Activated naive CD4-positive, alpha-beta T cell treated with anti-CD3 and anti-CD28 coated beads, Interleukin-2, amount 50 U/mL, for 24 hours (primary cell): Measurements from ENCODE around the gene MAP6.
A peak's percentile ranks its signal among the peaks of the same experiment; 100 is the strongest.
"Not testable (repeated sequence)": the region's sequence is repeated elsewhere in the genome, so short reads cannot be mapped to it uniquely, and the experiment has no call there.

Source experiments
- H3K27ac Mint-ChIP-seq: one replicate; pipeline ENCODE4 v1.8.0; 2021; ENCODE audit warnings: mild to moderate bottlenecking, mixed read lengths
- H3K27me3 Mint-ChIP-seq: one replicate; pipeline ENCODE4 v1.8.0; 2021; ENCODE audit warnings: mixed read lengths
- H3K36me3 Mint-ChIP-seq: one replicate; pipeline ENCODE4 v1.8.0; 2021; ENCODE audit warnings: mixed read lengths
- H3K4me1 Mint-ChIP-seq: one replicate; pipeline ENCODE4 v1.8.0; 2021; ENCODE audit warnings: mixed read lengths
- H3K4me3 Mint-ChIP-seq: one replicate; pipeline ENCODE4 v1.8.0; 2021; ENCODE audit warnings: mild to moderate bottlenecking, mixed read lengths
- H3K9me3 Mint-ChIP-seq: one replicate; pipeline ENCODE4 v1.8.0; 2021; ENCODE audit warnings: mixed read lengths

The MAP6 gene

GRCh38 chr11:75668451-75669297 lies at the start of gene MAP6:
TSS of gene MAP6 (minus strand) at chr11:75669038. CDS start at chr11:75668369, 669 bp downstream.
- no peak within 1 kb of the TSS for H3K27ac Mint-ChIP-seq
- H3K27me3 Mint-ChIP-seq: peaks cover 46% of the 10 kb centered on the region
- H3K9me3 Mint-ChIP-seq: peaks cover 8% of the 10 kb centered on the region
- peak within 1 kb of the TSS; percentile 88 for H3K4me3 Mint-ChIP-seq
- peaks cover 10% of the 10 kb centered on the region for H3K4me1 Mint-ChIP-seq
- no peaks in the 10 kb centered on the region for H3K36me3 Mint-ChIP-seq

GRCh38 chr11:75717608-75718418 lies 49.0 kb upstream of the MAP6 start, which contains the start of gene MOGAT2:
TSS of gene MOGAT2 (plus strand) at chr11:75717838. CDS start at chr11:75717889, 51 bp downstream.
- Mint-ChIP-seq H3K27ac (no peak within 1 kb of the TSS), H3K4me1 (no peaks in the 10 kb centered on the region), H3K4me3 (no peak within 1 kb of the TSS), H3K27me3 (no peaks in the 10 kb centered on the region), H3K9me3 (no peaks in the 10 kb centered on the region), H3K36me3 (no peaks in the 10 kb centered on the region)

- no peaks in the 10 kb centered on the region for H3K4me1 Mint-ChIP-seq
- no peak overlapping the region for H3K27ac Mint-ChIP-seq
- no peaks in the 10 kb centered on the region for H3K36me3 Mint-ChIP-seq
- no peak overlapping the region for H3K4me3 Mint-ChIP-seq
- H3K9me3 Mint-ChIP-seq: no peaks in the 10 kb centered on the region
- H3K27me3 Mint-ChIP-seq: no peaks in the 10 kb centered on the region
These were observed 47.8 kb upstream of the MAP6 start for GRCh38 chr11:75716659-75717058.

GRCh38 chr11:75715688-75716087 lies 46.9 kb upstream of the MAP6 start:
- Mint-ChIP-seq H3K27me3 (no peaks in the 10 kb centered on the region), H3K4me3 (no peak overlapping the region), H3K9me3 (no peaks in the 10 kb centered on the region), H3K27ac (no peak overlapping the region), H3K36me3 (no peaks in the 10 kb centered on the region), H3K4me1 (no peaks in the 10 kb centered on the region)

GRCh38 chr11:75714211-75714610 lies 45.4 kb upstream of the MAP6 start:
- no peaks in the 10 kb centered on the region for H3K36me3 Mint-ChIP-seq
- no peak overlapping the region for H3K27ac Mint-ChIP-seq
- H3K4me3 Mint-ChIP-seq: no peak overlapping the region
- no peaks in the 10 kb centered on the region for H3K9me3 Mint-ChIP-seq
- no peaks in the 10 kb centered on the region for H3K27me3 Mint-ChIP-seq
- no peaks in the 10 kb centered on the region for H3K4me1 Mint-ChIP-seq

- Mint-ChIP-seq H3K36me3 (no peaks in the 10 kb centered on the region), H3K9me3 (no peaks in the 10 kb centered on the region), H3K27me3 (no peaks in the 10 kb centered on the region), H3K4me1 (peaks cover 4% of the 10 kb centered on the region), H3K27ac (no peak overlapping the region), H3K4me3 (no peak overlapping the region)
These were observed 37.5 kb upstream of the MAP6 start for GRCh38 chr11:75706260-75706729.

GRCh38 chr11:75705541-75705940 lies 36.7 kb upstream of the MAP6 start:
- no peak overlapping the region for H3K4me3 Mint-ChIP-seq
- no peaks in the 10 kb centered on the region for H3K36me3 Mint-ChIP-seq
- no peaks in the 10 kb centered on the region for H3K9me3 Mint-ChIP-seq
- no peak overlapping the region for H3K27ac Mint-ChIP-seq
- H3K27me3 Mint-ChIP-seq: no peaks in the 10 kb centered on the region
- H3K4me1 Mint-ChIP-seq: peaks cover 4% of the 10 kb centered on the region

- no peak overlapping the region for H3K4me3 Mint-ChIP-seq
- peaks cover 4% of the 10 kb centered on the region for H3K4me1 Mint-ChIP-seq
- no peaks in the 10 kb centered on the region for H3K36me3 Mint-ChIP-seq
- H3K27ac Mint-ChIP-seq: no peak overlapping the region
- peaks cover 6% of the 10 kb centered on the region for H3K27me3 Mint-ChIP-seq
- no peaks in the 10 kb centered on the region for H3K9me3 Mint-ChIP-seq
These were observed 34.9 kb upstream of the MAP6 start for GRCh38 chr11:75703695-75704237.

- Mint-ChIP-seq H3K4me1 (peaks cover 4% of the 10 kb centered on the region), H3K9me3 (no peaks in the 10 kb centered on the region), H3K36me3 (peaks cover 3% of the 10 kb centered on the region), H3K27me3 (peaks cover 21% of the 10 kb centered on the region), H3K27ac (no peak overlapping the region), H3K4me3 (no peak overlapping the region)
These were observed 32.1 kb upstream of the MAP6 start for GRCh38 chr11:75700940-75701339.

DNA sequence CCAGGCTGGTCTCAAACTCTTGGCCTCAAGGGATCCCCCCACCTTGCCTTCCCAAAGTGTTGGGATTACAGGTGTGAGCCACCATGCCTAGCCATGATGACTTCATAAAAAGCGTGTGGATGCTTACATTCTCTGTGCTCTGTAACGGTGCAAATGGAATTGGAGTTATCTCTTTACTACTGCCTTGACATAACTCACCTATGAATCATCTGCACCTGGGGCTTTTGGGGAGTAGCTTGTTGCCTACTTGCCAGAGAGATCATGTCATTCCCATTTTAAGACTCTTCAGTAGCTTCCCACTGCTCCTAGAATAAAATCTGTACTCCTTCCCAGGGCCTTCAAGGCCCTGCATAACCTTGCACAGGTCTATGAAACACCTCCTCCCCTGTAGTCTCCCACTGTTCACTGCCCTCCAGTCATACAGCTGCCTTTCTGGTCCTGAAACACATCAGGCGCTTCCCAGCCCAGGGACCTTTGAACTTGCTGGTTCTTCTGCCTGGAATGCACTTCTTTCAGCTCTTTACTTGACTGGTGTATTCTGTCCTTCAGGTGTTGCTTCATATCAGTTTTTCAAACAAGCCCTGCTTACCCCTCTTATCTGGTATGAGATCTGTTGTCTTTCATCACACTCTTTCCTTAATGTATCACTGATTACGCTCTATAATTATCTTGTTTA lies 29.2 kb upstream of the MAP6 start:
- Mint-ChIP-seq H3K4me1 (no peaks in the 10 kb centered on the region), H3K4me3 (no peak overlapping the region), H3K9me3 (no peaks in the 10 kb centered on the region), H3K27ac (no peak overlapping the region), H3K36me3 (peaks cover 3% of the 10 kb centered on the region), H3K27me3 (peaks cover 30% of the 10 kb centered on the region)

- peaks cover 3% of the 10 kb centered on the region for H3K36me3 Mint-ChIP-seq
- H3K27ac Mint-ChIP-seq: no peak overlapping the region
- peaks cover 23% of the 10 kb centered on the region for H3K27me3 Mint-ChIP-seq
These were observed 23.0 kb upstream of the MAP6 start for GRCh38 chr11:75691804-75692203.

DNA sequence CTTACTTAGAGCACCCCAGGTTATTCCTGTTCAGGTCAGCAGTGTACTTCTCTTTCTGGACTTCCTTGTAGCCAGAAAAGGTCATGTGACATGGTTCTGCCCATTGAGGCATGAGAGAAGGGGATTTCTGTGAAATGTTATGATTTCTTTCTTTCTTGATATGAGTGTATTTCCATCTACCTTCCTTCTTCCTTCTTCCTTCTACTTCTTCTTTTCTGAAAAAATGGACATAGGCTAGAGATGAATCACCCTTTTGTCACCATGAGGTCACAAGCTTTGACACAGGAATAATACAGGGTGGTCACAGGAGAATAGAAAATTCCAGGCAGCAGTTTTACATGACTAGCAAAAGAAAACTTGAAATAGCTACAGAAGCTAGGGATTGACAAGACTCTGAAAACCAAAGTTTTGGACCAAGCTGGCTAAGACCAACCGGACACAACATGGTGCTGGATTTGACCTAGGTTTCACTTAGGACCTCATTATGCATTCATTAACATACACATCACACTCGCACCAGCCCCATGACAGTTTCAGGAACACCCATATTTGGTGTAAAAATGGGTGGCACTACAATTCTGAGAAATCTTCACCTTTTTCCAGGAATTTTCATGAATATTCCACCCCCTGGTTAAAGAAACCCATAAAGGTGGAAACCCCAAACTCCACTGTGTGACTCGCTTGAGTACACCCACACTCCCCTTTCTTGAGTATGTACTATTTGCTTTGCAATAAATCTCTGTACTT lies 21.2 kb upstream of the MAP6 start:
- no peak overlapping the region for H3K4me3 Mint-ChIP-seq
- H3K4me1 Mint-ChIP-seq: no peaks in the 10 kb centered on the region
- H3K27ac Mint-ChIP-seq: no peak overlapping the region

More at GRCh38 chr11:75691804-75692203, 23.0 kb upstream of the MAP6 start:
- no peaks in the 10 kb centered on the region for H3K4me1 Mint-ChIP-seq
- no peaks in the 10 kb centered on the region for H3K9me3 Mint-ChIP-seq
- no peak overlapping the region for H3K4me3 Mint-ChIP-seq

DNA sequence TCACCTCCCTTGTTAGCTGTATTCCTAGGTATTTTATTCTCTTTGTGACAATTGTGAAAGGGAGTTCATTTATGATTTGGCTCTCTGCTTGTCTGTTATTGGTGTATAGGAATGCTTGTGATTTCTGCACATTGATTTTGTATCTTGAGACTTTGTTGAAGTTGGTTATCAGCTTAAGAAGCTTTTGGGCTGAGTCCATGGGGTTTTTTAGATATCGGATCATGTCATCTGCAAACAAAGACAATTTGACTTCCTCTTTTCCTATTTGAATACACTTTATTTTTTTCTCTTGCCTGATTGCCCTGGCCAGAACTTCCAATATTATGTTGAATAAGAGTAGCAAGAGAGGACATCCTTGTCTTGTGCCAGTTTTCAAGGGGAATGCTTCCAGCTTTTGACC lies 15.0 kb upstream of the MAP6 start:
- peaks cover 17% of the 10 kb centered on the region for H3K9me3 Mint-ChIP-seq
- peaks cover 12% of the 10 kb centered on the region for H3K36me3 Mint-ChIP-seq
- not testable (repeated sequence) for H3K4me3 Mint-ChIP-seq, H3K27ac Mint-ChIP-seq, H3K4me1 Mint-ChIP-seq
- H3K27me3 Mint-ChIP-seq: peaks cover 34% of the 10 kb centered on the region

More for the DNA sequence above, 21.2 kb upstream of the MAP6 start:
- Mint-ChIP-seq H3K36me3 (peaks cover 8% of the 10 kb centered on the region), H3K27me3 (peaks cover 23% of the 10 kb centered on the region), H3K9me3 (peaks cover 13% of the 10 kb centered on the region)

GRCh38 chr11:75679566-75679965 lies 10.7 kb upstream of the MAP6 start:
- Mint-ChIP-seq H3K4me1 (no peaks in the 10 kb centered on the region), H3K27ac (no peak overlapping the region), H3K9me3 (no peaks in the 10 kb centered on the region), H3K27me3 (peaks cover 23% of the 10 kb centered on the region), H3K4me3 (no peak overlapping the region), H3K36me3 (no peaks in the 10 kb centered on the region)
